ENCODE results near the gene NUCB1.
"Not testable (repeated sequence)": the region's sequence is repeated elsewhere in the genome, so short reads cannot be mapped to it uniquely, and the experiment has no call there.

Gene NUCB1

DNA sequence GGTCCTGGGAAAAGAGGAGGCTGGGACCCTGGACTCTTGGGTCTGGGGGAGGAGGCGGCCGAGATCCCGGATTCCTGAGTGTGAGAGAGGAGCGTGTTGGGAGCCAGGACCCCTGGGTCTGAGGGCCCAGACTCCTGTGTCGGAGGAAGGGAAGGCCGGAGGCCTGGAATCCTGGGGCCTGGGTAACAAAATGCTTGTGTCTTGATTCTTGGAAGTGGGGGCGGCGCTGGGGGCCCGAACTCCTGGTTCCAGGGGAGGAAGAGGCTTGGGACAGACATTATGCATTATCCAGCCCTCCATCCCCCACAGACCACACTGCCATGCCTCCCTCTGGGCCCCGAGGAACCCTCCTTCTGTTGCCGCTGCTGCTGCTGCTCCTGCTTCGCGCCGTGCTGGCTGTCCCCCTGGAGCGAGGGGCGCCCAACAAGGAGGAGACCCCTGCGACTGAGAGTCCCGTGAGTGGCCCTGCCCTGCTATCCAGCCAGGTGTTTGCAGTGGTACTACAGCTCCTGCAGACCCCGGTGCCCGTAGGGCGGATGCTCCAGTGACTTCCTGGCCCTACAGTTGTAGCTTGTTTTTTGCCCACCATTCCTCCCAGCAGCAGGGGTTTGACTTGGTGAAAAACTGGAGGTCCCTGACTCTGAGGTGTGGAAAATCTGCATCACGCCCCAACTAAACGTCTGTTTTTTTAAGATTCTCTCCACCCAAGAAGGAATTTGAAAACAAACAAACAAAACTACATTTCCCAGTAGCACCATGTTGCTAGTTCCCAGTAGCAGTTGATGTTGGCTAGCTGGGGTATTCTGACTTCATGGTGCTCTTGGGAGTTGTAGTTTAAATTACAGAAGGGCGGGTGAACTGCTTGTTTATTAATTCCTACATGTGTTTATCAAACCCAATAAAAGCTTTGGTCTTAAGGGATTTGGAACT is 630 bp downstream of the NUCB1 start:
- DNase-seq (ENCODE audit: insufficient read length, low spot score) (no peak), FAIRE-seq (no peak)
- TF ChIP-seq, protein P1, sequence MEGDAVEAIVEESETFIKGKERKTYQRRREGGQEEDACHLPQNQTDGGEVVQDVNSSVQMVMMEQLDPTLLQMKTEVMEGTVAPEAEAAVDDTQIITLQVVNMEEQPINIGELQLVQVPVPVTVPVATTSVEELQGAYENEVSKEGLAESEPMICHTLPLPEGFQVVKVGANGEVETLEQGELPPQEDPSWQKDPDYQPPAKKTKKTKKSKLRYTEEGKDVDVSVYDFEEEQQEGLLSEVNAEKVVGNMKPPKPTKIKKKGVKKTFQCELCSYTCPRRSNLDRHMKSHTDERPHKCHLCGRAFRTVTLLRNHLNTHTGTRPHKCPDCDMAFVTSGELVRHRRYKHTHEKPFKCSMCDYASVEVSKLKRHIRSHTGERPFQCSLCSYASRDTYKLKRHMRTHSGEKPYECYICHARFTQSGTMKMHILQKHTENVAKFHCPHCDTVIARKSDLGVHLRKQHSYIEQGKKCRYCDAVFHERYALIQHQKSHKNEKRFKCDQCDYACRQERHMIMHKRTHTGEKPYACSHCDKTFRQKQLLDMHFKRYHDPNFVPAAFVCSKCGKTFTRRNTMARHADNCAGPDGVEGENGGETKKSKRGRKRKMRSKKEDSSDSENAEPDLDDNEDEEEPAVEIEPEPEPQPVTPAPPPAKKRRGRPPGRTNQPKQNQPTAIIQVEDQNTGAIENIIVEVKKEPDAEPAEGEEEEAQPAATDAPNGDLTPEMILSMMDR (IDR thresholded peaks at IDR 0.05; ENCODE audit: insufficient read depth, missing control alignments): no peak

DNA sequence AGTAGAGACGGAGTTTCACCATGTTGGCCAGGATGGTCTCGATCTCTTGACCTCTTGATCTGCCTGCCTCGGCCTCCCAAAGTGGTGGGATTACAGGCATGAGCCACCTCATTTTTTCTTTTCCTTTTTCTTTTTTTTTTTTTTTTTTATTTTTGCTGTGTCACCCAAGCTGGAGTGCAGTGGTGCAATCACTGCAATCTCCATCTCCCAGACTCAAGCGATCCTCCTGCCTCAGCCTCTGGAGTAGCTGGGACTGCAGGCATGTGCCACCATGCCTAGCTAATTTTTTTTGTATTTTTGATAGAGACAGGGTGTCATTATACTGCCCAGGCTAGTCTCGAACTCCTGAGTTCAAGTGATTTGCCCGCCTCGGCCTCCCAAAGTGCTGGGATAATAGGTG is 2.2 kb downstream of the NUCB1 start:
- not testable (repeated sequence) for FAIRE-seq; DNase-seq (ENCODE audit: insufficient read length, low spot score)

DNA sequence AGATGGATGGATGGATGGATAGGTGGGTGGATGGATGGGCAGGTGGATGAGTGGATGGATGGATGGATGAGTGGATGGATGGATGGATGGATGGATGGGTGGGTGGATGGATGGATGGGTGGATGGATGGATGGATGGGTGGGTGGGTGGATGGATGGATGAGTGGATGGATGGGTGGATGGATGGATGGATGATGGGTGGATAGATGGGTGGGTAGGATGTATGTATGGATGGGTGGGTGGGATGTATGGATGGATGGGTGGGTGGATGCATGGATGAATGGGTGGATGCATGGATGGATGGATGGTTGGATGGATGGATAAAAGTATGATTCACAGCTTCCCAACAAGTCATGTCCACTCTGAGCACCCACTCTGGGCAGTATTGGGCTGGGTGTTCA is 3.7 kb downstream of the NUCB1 start:
- DNase-seq (ENCODE audit: insufficient read length, low spot score); FAIRE-seq: not testable (repeated sequence)

DNA sequence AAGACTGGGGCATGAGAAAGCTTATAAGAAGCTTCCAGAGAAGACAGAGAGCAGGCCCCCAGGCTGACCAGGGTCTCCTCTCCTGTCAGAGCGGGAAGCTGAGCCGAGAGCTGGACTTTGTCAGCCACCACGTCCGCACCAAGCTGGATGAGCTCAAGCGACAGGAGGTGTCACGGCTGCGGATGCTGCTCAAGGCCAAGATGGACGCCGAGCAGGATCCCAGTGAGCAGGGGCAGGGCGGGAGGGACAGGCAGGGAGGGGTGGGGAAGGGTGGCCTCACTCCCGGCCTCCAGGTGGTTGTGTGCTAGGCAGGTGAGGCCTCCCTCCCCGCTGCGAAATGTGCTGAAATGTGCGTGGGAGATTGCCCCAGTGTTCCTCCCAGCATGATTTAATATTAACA is 5.6 kb downstream of the NUCB1 start:
- TF ChIP-seq, protein P1 (IDR thresholded peaks at IDR 0.05; ENCODE audit: insufficient read depth, missing control alignments): no peak
- FAIRE-seq (no peak), DNase-seq (ENCODE audit: insufficient read length, low spot score) (no peak)

DNA sequence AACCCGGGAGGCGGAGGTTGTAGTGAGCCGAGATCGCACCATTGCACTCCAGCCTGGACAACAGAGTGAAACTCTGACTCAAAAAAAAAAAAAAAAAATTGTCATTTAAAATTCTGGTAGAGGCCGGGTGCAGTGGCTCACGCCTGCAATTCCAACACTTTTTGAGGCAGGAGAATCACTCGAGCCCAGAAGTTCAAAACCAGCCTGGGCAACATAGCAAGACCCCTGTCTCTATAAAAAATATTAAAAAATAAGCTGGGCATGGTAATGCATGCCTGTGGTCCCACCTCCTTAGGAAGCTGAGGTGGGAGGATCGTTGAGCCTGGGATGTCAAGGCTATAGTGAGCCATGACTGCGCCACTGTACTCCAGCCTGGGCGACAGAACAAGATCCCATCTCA is 6.2 kb downstream of the NUCB1 start:
- no peak for FAIRE-seq
- DNase-seq (ENCODE audit: insufficient read length, low spot score): no peak
- TF ChIP-seq, protein P1 (IDR thresholded peaks at IDR 0.05; ENCODE audit: insufficient read depth, missing control alignments): no peak

DNA sequence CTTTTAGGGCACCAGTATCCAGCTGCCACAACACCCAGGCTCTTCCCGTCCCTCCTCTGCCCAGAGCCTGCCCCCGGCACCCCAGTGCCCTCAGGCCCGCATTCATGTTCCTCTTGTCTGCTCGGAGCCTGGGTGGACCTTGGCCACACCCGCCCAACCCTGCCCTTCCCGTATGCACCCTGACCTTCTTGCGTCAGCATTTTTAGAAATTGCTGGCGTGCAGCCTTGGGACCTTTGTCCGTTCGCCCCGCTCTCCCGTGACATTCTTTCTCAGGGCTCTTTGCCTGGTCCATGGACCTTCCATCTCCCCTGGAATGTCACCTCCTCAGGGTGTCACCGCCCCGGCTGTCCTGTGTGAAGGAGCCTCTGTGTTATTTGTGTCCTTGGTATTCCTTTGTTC is 7.6 kb downstream of the NUCB1 start:
- DNase-seq (ENCODE audit: insufficient read length, low spot score): no peak
- TF ChIP-seq, protein P1 (IDR thresholded peaks at IDR 0.05; ENCODE audit: insufficient read depth, missing control alignments): no peak
- no peak for FAIRE-seq

DNA sequence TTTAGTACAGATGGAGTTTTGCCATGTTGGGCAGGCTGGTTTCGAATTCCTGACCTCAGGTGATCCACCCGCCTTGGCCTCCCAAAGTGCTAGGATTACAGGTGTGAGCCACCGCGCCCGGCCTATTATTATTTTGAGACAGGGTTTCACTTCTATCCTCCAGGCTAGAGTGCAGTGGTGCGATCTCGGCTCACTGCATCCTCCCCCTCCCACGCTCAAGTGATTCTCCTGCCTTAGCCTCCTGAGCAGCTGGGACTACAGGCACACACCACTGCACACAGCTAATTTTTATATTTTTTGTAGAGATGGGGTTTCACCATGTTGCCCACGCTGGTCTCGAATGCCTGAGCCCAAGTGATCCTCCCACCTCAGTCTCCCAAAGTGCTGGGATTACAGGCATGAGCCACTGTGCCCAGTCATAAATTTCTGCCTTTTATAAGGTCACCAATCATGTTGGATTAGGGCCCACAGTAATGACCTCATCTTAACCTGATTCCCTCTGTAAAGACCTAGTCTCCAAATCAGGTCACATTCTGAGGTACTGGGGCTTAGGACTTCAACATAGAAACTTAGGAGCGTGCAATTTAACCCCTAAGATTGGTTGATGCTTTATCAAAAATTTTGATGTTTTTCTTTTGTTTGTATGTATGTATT is 9.4 kb downstream of the NUCB1 start:
- FAIRE-seq; DNase-seq (ENCODE audit: insufficient read length, low spot score): not testable (repeated sequence)

DNA sequence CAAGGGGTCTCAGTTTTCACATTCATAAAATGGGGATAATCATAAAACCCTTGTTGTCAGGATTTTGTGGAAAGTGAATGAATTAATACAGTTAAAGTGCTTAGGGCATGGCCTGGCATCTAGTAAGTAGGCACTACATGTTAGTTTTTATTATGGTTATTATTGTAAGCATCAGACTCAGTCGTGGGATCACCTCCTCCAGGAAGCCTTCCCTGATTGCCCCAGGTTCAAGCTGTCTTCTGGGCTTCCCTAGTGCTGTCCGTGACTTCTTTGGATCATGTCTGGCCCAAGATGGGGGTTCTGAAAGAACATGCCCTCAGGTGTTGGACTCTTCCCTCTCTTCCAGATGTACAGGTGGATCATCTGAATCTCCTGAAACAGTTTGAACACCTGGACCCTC is 10.7 kb downstream of the NUCB1 start:
- FAIRE-seq: no peak
- TF ChIP-seq, protein P1 (IDR thresholded peaks at IDR 0.05; ENCODE audit: insufficient read depth, missing control alignments): no peak
- DNase-seq (ENCODE audit: insufficient read length, low spot score): peak; percentile 11

All from D721Med (cell line).